ENCODE data around the gene EIF4E2.

DNA sequence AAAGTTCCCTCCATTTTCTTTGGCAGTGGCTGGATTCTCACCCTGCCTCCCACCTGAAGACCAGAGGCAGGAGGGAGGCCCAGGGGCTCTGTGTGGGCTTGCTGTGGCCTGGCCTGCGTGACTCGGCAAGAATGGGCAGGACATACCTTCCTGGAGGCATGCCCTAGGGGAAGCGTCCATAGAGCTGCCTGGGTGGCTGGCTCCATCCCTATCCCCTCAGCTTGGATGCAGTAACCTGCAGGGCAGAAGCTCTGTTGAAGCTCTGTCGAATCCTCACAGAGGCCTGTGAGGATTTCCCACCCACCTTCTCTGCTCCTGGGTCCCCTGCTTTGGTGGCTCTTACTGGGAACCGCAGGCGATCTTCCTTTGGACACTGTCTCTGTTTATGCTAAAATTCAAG is 31.6 kb upstream of the EIF4E2 start:
- no peak for TF ChIP-seq POLR2A (IDR thresholded peaks at IDR 0.05)
- TF ChIP-seq, protein P1, sequence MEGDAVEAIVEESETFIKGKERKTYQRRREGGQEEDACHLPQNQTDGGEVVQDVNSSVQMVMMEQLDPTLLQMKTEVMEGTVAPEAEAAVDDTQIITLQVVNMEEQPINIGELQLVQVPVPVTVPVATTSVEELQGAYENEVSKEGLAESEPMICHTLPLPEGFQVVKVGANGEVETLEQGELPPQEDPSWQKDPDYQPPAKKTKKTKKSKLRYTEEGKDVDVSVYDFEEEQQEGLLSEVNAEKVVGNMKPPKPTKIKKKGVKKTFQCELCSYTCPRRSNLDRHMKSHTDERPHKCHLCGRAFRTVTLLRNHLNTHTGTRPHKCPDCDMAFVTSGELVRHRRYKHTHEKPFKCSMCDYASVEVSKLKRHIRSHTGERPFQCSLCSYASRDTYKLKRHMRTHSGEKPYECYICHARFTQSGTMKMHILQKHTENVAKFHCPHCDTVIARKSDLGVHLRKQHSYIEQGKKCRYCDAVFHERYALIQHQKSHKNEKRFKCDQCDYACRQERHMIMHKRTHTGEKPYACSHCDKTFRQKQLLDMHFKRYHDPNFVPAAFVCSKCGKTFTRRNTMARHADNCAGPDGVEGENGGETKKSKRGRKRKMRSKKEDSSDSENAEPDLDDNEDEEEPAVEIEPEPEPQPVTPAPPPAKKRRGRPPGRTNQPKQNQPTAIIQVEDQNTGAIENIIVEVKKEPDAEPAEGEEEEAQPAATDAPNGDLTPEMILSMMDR (IDR thresholded peaks at IDR 0.05): no peak
